NB4 (cell line): Measurements from ENCODE around the gene FBF1.

Experiments used
- POLR2A ChIP-seq: IDR thresholded peaks from 2 replicates; pipeline ENCODE4 v1.6.1; 2011; ENCODE audit warnings: mild to moderate bottlenecking; ENCODE audit not compliant: insufficient read length; ENCODE audit errors: extremely low read depth
- TF ChIP-seq, protein P1 (sequence below): IDR thresholded peaks from one replicate; pipeline ENCODE4 v1.5.1; 2012; ENCODE audit warnings: low read depth, low read length

DNA sequence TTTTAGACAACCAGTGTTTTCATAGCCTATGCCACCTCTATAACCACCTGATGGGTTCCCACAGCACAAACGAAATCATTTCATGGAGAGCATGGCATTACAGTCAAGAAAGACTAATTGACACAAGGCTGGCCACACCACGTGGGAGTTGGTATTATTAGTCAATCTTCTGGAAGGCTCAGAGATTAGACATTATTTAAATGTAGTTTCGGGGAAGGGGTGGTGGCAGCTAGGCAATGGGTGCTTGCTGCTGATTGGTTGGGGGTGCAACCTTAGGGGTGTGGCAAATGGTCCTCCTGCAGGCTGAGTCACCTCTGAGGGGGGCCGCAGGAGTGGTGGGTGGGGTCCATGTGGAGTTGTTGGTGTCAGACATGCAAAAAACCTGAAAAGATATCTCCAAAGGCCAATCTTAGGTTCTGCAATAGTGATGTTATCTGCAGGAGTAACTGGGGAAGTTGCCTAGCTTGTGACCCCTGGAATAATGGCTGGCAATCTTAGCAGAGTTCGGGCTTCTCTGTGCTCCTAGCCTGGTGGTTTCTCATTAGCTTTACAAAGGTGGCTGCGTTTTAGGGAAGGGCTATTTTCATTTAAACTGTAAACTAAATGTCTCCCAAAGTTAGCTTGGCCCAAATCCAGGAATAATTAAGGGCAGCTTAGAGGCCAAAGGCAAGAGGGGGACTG, 42.8 kb upstream of the FBF1 start:
- TF ChIP-seq POLR2A = no peak
- TF ChIP-seq, protein P1, sequence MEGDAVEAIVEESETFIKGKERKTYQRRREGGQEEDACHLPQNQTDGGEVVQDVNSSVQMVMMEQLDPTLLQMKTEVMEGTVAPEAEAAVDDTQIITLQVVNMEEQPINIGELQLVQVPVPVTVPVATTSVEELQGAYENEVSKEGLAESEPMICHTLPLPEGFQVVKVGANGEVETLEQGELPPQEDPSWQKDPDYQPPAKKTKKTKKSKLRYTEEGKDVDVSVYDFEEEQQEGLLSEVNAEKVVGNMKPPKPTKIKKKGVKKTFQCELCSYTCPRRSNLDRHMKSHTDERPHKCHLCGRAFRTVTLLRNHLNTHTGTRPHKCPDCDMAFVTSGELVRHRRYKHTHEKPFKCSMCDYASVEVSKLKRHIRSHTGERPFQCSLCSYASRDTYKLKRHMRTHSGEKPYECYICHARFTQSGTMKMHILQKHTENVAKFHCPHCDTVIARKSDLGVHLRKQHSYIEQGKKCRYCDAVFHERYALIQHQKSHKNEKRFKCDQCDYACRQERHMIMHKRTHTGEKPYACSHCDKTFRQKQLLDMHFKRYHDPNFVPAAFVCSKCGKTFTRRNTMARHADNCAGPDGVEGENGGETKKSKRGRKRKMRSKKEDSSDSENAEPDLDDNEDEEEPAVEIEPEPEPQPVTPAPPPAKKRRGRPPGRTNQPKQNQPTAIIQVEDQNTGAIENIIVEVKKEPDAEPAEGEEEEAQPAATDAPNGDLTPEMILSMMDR = no peak
